ENCODE data around the gene WDR7.
"Not testable (repeated sequence)": the region's sequence is repeated elsewhere in the genome, so short reads cannot be mapped to it uniquely, and the experiment has no call there.

WDR7 gene

GRCh38 chr18:56654280-56654679 is 3.1 kb downstream of the WDR7 start:
- DNase-seq (ENCODE audit: low read depth) = not testable (repeated sequence)

DNA sequence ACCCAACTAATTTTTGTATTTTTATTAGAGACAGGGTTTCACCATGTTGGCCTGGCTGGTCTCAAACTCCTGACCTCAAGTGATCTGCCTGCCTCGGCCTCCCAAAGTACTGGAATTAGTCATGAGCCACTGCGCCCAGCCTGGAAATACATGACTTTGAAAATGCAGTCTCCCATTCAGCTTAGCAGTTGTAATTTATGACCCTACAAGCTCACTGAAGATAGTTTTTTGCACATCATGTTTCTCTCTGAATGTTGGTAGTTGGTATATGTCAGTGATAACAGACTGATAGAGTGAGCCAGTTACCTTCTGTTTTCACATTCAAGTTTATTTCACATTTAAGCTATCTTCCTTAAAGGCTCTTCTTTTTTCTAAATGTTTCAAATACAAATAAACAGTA is 7.1 kb downstream of the WDR7 start:
- DNase-seq (ENCODE audit: low read depth) = no peak

- DNase-seq (ENCODE audit: low read depth) = no peak
These were observed 8.0 kb downstream of the WDR7 start for GRCh38 chr18:56659111-56659510.

DNA sequence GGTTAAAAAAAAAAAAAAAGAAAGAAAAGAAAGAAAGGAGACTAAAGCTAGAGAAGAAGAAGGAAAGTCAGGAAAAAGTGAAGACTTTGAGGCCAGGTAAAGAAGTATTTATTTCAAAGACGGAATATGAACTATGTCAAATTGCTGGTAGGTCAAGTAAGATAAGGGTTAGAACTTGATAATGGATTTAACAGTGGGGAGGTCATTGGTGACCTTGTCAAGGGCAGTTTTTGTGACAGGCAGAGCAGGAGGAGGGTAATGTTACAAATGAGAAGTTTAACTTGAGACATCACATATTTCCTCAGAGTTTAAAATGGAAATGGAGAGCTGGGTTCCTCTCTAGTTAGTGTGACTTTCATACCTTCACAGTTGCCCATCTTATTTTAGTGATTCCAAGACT is 9.5 kb downstream of the WDR7 start:
- DNase-seq (ENCODE audit: low read depth) = no peak

GRCh38 chr18:56661360-56662062 is 10.4 kb downstream of the WDR7 start:
- no peak for DNase-seq (ENCODE audit: low read depth)

- no peak for DNase-seq (ENCODE audit: low read depth)
These were observed 10.9 kb downstream of the WDR7 start for GRCh38 chr18:56662063-56662408.

- DNase-seq (ENCODE audit: low read depth) = no peak
These were observed 11.3 kb downstream of the WDR7 start for GRCh38 chr18:56662502-56662901.

GRCh38 chr18:56662902-56663301 is 11.7 kb downstream of the WDR7 start:
- DNase-seq (ENCODE audit: low read depth) = no peak

- DNase-seq (ENCODE audit: low read depth) = no peak
These were observed 21.2 kb downstream of the WDR7 start for GRCh38 chr18:56672391-56672790.

- DNase-seq (ENCODE audit: low read depth) = no peak
These were observed 21.8 kb downstream of the WDR7 start for GRCh38 chr18:56672981-56673380.

- no peak for DNase-seq (ENCODE audit: low read depth)
These were observed 25.5 kb downstream of the WDR7 start for GRCh38 chr18:56676639-56677038.

- no peak for DNase-seq (ENCODE audit: low read depth)
These were observed 27.8 kb downstream of the WDR7 start for GRCh38 chr18:56678836-56679565.

GRCh38 chr18:56684277-56684676 is 33.1 kb downstream of the WDR7 start:
- DNase-seq (ENCODE audit: low read depth) = no peak

DNA sequence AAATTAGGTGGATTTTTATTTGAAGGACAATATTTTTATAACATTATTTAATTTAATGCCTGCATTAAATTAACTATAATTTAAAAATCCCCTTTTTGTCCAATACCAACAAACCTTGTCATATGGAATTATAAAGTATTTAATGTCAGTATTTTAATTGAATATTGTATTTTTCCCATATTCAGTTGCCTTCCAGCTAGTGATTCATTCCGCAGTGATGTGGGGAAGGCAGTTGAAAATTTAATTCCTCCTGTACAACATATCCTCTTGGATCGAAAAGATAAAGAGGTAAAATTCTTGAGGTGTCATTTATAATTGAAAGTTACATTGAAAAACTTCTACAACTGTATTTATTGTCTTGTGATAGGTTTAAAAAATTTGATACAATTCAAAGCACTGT is 40.4 kb downstream of the WDR7 start:
- no peak for DNase-seq (ENCODE audit: low read depth)

DNA sequence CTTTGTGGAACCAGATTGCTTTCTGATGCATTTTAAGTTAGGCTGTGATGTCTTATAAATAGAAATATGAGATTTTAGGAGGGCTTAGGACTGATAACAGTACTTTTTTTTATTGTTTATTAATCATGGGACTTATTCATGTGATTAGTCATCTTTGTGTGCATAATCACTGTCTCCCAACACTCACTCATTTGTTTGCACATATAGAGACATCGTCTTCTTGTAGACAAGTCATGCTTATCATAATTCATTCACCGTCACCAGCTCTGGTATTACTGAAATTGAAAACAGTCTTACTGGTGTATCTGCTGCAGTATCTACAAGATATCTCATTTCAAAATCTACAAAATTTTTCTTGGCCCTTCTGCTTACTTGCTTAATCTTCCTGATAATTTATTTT is 45.8 kb downstream of the WDR7 start:
- DNase-seq (ENCODE audit: low read depth) = no peak

GRCh38 chr18:56702946-56703345 is 51.8 kb downstream of the WDR7 start:
- DNase-seq (ENCODE audit: low read depth) = no peak

DNA sequence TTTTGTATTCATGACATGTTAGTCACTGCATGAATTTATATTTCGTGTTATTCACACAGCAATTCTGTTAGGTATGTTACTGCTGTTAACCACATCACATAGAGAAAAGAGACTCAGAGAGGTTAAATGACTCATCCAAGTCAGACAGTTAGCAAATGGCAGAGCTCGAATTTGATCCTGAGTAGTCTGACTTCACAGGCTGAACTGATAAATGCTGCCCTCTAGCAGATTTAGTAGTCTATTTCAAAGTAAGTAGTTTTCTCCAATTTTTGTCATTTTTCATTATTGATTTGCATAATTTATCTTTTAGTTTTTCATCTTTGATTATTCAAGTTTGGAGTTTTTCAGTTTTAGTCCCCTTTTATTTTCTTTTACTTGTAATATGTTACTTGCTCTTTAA is 58.3 kb downstream of the WDR7 start:
- DNase-seq (ENCODE audit: low read depth) = no peak

GRCh38 chr18:56711708-56712445 is 60.7 kb downstream of the WDR7 start:
- no peak for DNase-seq (ENCODE audit: low read depth)

GRCh38 chr18:56712761-56713160 is 61.6 kb downstream of the WDR7 start:
- DNase-seq (ENCODE audit: low read depth) = no peak

- no peak for DNase-seq (ENCODE audit: low read depth)
These were observed 64.0 kb downstream of the WDR7 start for GRCh38 chr18:56715121-56715520.

- no peak for DNase-seq (ENCODE audit: low read depth)
These were observed 65.6 kb downstream of the WDR7 start for GRCh38 chr18:56716692-56717146.

- DNase-seq (ENCODE audit: low read depth) = no peak
These were observed 69.9 kb downstream of the WDR7 start for GRCh38 chr18:56721031-56721430.

DNA sequence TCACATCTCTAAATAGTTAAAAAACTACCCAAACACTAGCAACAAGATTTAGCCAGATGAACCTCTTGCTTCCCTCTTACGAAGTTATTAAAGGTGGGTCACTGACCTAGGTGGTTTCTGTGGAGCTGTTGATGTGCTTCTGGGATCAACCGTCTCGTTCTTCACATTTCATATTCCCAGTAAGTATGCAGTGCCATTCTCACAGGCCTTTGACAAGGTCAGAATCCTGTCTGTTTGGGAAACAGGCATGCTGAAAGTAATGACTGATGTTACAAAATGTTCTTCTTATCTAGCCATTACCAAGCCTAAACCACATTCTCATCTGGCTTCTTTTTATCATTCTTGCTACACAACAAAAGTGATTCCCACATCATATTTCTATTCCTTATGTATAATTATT is 70.3 kb downstream of the WDR7 start:
- DNase-seq (ENCODE audit: low read depth) = no peak

All from stimulated activated CD8-positive, alpha-beta memory T cell treated with anti-CD3 and anti-CD28 coated beads, Interleukin-15, amount 100 ng/mL, for 24 hours (primary cell).